ENCODE results near the gene DYRK2. TPM values are rescaled to one million over a fixed set of nuclear protein-coding genes. Genes with fewer than 3 reads are reported as not detected.
"Not testable (repeated sequence)": the region's sequence is repeated elsewhere in the genome, so short reads cannot be mapped to it uniquely, and the experiment has no call there.

The DYRK2 gene
- polyA plus RNA-seq, 3 donors from 2014 or later = 30.4 to 82.4 (median 45.1) TPM

DNA sequence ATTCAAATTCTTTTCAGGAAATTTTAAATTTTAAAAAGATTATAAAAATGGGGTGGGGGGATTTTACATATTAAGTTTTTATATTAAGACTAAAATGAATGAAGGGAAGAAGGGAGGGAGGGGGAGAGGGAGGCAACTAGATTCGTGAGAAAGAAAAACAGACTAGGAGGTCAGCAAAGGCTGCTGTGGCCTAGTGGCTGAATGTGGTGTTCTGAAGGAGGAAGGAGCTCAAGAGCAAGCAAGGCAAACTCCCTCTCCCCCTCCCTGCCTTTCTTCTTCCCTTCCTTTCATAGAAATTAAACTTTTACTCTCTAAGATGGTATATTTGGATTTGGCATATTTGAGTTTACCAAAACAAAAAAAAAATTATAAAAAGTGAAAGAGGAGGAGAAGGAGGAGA lies 18.1 kb downstream of the DYRK2 start:
- peaks cover 81 to 98% of the 10 kb centered on the region in 2 donors for H3K4me1 Mint-ChIP-seq

DNA sequence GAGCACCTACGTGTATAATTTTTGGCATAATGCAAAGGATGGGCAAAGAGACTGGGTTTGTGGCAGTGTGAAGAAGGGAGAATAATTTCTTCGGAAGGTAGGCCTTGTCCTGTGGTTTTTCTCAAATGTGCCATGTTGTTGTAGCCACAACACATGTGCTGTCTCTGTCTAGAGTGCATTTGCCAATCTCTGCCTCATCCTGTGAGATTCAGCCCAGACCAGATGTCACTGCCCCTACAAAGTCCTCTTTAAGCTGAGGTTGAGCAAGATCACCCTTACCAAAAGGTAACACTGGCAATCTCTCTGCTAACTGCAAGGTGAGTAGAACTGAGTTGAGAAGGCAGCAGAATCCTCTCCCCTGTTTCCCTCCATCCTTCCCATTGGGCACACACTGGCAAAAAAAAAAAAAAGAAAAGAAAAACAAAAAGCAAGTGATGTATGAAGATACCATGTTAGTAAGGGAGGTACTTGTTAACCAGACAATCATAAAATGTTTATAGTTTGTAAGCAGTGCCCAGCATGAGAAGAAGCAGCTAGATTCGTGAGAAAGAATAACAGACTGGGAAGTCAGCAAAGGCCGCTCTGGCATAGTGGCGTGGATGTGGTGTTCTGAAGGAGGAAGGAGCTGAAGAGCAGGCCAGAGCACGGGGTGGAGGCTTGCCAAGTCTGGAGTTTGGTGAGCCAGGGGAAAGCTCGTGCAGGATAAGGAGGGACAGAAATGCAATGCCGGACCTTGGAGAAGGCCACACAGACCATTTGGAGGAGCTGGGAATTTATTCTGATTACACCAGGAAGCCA lies 18.9 kb downstream of the DYRK2 start:
- H3K27me3 Mint-ChIP-seq (ENCODE audit: low read depth in 3 of 3) = no peaks in the 10 kb centered on the region
- H3K36me3 Mint-ChIP-seq = peaks cover 5 to 11% (median 10%) of the 10 kb centered on the region in 3 donors
- no peaks in the 10 kb centered on the region for H3K9me3 Mint-ChIP-seq
- DNase-seq = peak in 2 of 3 donors; percentile 19 to 20
- H3K4me3 Mint-ChIP-seq = peak overlapping the region; percentile 5 to 59 (median 25)
- peaks cover 78 to 96% of the 10 kb centered on the region in 2 donors for H3K4me1 Mint-ChIP-seq
- peak overlapping the region; percentile 58 to 89 (median 68) for H3K27ac Mint-ChIP-seq

More for the DNA sequence above, 18.1 kb downstream of the DYRK2 start:
- peak overlapping the region; percentile 58 to 93 (median 79) for H3K27ac Mint-ChIP-seq
- H3K9me3 Mint-ChIP-seq = no peaks in the 10 kb centered on the region
- H3K4me3 Mint-ChIP-seq = peak overlapping the region in 4 of 5 donors; percentile 5 to 59 (median 20)
- no peak for DNase-seq
- H3K27me3 Mint-ChIP-seq (ENCODE audit: low read depth in 3 of 3) = no peaks in the 10 kb centered on the region
- H3K36me3 Mint-ChIP-seq = peaks cover 0 to 7% (median 5%) of the 10 kb centered on the region in 3 donors

DNA sequence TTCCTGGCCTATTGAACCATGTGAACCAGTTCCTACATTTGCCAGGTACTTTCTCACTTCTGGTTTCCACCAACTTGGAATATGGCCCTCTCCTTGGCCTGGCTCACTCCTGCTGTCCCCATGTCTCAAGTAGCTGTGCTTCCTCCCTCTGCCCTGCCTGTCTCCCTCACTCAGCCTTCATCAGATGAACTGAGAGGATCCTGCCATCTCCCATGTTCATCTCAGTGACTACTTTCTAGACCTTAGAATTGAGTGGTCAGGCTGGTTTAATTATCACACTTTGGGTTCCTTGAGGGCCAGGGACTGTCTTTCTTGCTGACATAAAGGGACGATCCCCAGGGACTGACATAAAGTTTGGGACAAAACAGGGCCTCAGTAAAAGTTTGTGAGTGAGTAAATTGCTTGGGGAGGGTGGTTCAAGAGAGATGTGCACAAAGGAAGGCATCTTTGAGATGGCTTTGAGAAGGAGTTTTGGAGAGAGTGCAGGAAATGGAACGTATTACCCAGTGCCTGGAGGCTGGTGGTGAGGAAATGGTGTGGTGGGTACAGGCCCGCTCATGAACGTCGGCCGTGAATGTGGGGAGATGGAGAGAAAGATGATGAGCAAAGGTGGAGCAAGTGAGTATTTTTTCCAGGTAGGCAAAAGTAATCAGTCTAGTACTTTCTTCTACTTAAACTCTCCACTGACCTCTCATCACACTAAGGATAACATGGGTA lies 20.8 kb downstream of the DYRK2 start:
- Mint-ChIP-seq H3K9me3 (peaks cover 0 to 3% (median 0%) of the 10 kb centered on the region in 6 donors), H3K27me3 (ENCODE audit: low read depth in 3 of 3) (no peaks in the 10 kb centered on the region), H3K36me3 (peaks cover 11 to 24% (median 23%) of the 10 kb centered on the region in 3 donors), H3K27ac (peak overlapping the region; percentile 59 to 90 (median 76)), H3K4me3 (peak overlapping the region; percentile 36 to 59 (median 52)), H3K4me1 (peaks cover 67 to 92% of the 10 kb centered on the region in 2 donors)
- DNase-seq = peak in 2 of 3 donors; percentile 13 to 28

DNA sequence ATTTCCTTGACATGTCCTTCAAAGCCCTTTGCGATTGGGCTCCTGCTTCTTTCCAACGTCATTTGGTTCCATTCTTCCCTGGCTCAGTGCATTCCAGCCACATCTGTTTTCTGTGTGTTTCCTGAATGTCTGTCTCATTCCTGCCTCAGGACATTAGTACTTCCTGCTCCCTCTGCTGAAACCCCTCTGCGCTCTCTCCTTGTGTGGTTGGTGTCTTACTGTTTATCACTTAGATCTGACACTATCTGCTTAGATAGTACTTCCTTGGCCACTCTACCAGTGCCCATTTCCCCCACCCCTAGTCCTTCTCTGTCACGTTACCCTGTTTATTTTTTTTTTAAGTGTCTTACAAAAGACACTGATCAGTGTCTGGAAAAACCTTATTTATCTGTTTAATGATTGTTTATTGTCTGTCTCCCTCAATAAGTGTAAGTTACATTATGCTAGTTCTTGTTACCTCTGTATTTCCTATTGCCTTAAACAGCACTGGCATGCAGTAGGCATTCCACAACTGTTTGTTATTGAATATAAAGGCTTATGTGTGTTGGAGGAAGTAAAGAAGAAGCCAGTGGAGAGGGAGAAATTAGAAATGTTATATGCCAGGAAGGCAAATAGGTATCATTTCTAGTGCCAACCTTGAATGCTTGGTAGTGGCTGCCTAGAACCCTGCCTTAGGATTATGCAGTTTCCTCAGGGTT lies 21.5 kb downstream of the DYRK2 start:
- Mint-ChIP-seq H3K27ac (peak overlapping the region; percentile 59 to 90 (median 68)), H3K9me3 (peaks cover 0 to 4% (median 0%) of the 10 kb centered on the region in 6 donors), H3K4me1 (peaks cover 62 to 87% of the 10 kb centered on the region in 2 donors), H3K36me3 (peaks cover 12 to 29% (median 27%) of the 10 kb centered on the region in 3 donors), H3K4me3 (peak overlapping the region; percentile 29 to 59 (median 52)), H3K27me3 (ENCODE audit: low read depth in 3 of 3) (no peaks in the 10 kb centered on the region)
- DNase-seq = no peak

DNA sequence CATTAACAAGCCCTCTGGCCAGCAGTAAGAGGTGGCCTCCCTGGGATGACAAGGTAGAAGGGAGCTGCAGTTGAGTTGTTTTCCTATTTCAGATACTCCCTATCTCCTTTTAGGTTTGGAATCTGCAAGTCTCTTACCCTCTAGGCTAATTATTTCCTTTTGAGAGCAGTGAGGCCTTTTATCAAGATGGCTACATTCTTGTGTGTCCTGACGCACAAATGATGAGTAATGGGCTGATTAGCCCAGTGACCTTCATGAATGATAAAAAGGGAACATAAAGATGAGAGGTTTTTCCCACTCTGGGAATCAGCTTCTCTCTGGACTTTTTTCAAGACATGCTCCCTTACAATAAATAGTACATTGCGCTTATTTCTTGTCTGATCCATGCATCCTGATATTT lies 22.9 kb downstream of the DYRK2 start:
- Mint-ChIP-seq H3K36me3 (peaks cover 12 to 32% (median 30%) of the 10 kb centered on the region in 3 donors), H3K4me3 (no peak overlapping the region), H3K4me1 (peaks cover 59 to 86% of the 10 kb centered on the region in 2 donors), H3K27ac (peak overlapping the region in 2 of 6 donors; percentile 1 to 14), H3K27me3 (ENCODE audit: low read depth in 3 of 3) (no peaks in the 10 kb centered on the region), H3K9me3 (peaks cover 0 to 4% (median 0%) of the 10 kb centered on the region in 6 donors)
- DNase-seq = no peak

DNA sequence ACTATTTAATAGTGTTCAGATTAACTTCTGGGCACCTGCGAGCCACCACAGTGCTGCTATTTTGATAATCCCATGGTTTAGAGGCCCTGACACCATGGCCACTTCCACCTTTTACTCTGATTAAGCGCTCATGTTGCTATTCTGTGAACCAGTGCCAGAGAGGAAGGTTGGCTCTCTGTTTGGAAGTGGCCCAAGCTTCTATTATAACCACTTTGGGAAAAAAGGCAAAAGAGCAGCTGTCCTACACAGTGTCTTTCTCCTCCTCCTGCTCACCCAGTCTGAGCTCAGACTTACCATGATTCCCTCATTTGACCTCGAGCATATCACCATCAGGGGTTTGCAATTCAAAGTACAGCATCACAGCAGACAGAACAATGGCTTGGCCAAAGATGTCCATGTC lies 23.3 kb downstream of the DYRK2 start:
- Mint-ChIP-seq H3K4me1 (peaks cover 56 to 81% of the 10 kb centered on the region in 2 donors), H3K36me3 (peaks cover 12 to 32% (median 30%) of the 10 kb centered on the region in 3 donors), H3K27me3 (ENCODE audit: low read depth in 3 of 3) (no peaks in the 10 kb centered on the region), H3K4me3 (no peak overlapping the region), H3K27ac (peak overlapping the region in 2 of 6 donors; percentile 18 to 53), H3K9me3 (peaks cover 0 to 4% (median 0%) of the 10 kb centered on the region in 6 donors)
- no peak for DNase-seq

DNA sequence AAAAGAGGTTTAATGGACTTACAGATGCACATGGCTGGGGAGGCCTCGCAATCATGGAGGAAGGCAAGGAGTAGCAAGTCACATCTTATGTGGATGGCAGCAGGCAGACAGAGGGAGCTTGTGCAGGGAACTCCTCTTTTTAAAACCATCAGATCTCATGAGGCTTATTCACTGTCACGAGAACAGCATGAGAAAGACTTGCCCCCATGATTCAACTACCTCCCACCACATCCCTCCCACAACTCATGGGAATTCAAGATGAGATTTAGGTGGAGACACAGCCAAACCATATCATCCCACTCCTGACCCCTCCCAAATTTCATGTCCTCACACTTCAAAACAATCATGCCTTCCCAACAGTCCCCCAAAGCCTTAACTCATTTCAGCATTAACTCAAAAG lies 24.0 kb downstream of the DYRK2 start:
- H3K27ac Mint-ChIP-seq = peak overlapping the region in 3 of 6 donors; percentile 53 to 74 (median 66)
- not testable (repeated sequence) for H3K27me3 Mint-ChIP-seq (ENCODE audit: low read depth in 3 of 3); DNase-seq; H3K9me3 Mint-ChIP-seq; H3K4me3 Mint-ChIP-seq
- peaks cover 12 to 31% (median 29%) of the 10 kb centered on the region in 3 donors for H3K36me3 Mint-ChIP-seq
- peaks cover 50 to 75% of the 10 kb centered on the region in 2 donors for H3K4me1 Mint-ChIP-seq

DNA sequence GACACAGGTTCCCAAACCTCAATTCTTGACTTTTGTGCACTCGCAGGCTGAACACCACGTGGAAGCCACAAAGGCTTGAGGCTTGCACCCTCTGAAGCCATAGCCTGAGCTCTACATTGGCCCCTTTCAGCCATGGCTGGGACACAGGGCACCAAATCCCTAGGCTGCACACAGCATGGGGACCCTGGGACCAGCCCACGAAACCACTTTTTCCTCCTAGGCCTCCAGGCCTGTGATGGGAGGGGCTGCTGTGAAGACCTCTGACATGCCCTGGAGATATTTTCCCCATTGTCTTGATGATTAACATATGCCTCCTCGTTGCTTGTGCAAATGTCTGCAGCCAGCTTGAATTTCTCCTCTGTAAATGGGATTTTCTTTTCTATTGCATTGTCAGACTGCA lies 25.0 kb downstream of the DYRK2 start:
- H3K27ac Mint-ChIP-seq; H3K27me3 Mint-ChIP-seq (ENCODE audit: low read depth in 3 of 3); H3K9me3 Mint-ChIP-seq; H3K4me3 Mint-ChIP-seq; DNase-seq: not testable (repeated sequence)
- H3K4me1 Mint-ChIP-seq = peaks cover 49 to 71% of the 10 kb centered on the region in 2 donors
- peaks cover 12 to 28% (median 26%) of the 10 kb centered on the region in 3 donors for H3K36me3 Mint-ChIP-seq

DNA sequence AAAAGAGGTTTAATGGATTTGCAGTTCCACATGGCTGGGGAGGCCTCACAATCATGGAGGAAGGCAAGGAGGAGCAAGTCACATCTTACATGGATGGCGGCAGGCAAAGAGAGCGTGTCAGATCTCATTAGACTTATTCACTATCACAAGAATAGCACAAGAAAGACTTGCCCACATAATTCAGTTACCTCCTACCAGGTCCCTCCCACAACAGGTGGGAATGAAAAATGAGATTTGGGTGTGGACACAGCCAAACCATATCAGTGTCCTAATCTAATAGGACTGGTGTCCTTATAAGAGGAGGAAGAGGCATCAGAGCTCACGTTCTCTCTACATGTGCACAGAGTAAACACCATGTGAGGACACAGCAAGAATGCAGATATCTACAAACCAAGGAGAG lies 25.9 kb downstream of the DYRK2 start:
- no peak overlapping the region for H3K27ac Mint-ChIP-seq
- peaks cover 0 to 4% (median 0%) of the 10 kb centered on the region in 6 donors for H3K9me3 Mint-ChIP-seq
- H3K4me3 Mint-ChIP-seq = no peak overlapping the region
- no peaks in the 10 kb centered on the region for H3K27me3 Mint-ChIP-seq (ENCODE audit: low read depth in 3 of 3)
- DNase-seq = no peak
- peaks cover 18 to 34% (median 26%) of the 10 kb centered on the region in 3 donors for H3K36me3 Mint-ChIP-seq
- peaks cover 51 to 70% of the 10 kb centered on the region in 2 donors for H3K4me1 Mint-ChIP-seq

DNA sequence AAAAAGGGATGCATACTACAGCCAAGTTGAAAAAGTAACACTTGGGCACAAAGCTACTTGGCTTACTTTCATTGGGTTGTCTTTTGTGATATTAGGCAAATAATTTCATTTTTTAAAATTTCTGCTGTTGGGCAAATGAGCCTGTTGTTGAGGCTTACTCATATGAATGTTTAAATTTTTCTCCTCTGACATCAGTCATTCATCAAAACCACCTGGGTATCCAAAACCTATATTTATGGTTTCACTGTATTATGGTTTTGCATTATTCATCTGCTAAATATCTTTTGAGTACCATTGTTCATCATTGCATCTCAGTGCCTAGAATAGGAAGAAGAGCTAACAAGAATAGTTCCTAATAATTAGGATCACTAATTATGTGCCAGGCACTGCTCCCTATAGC lies 28.1 kb downstream of the DYRK2 start:
- Mint-ChIP-seq H3K27me3 (ENCODE audit: low read depth in 3 of 3) (no peaks in the 10 kb centered on the region), H3K4me1 (peaks cover 35 to 50% of the 10 kb centered on the region in 2 donors), H3K36me3 (peaks cover 25 to 43% (median 35%) of the 10 kb centered on the region in 3 donors), H3K9me3 (peaks cover 0 to 4% (median 0%) of the 10 kb centered on the region in 6 donors), H3K27ac (no peak overlapping the region), H3K4me3 (no peak overlapping the region)
- no peak for DNase-seq

DNA sequence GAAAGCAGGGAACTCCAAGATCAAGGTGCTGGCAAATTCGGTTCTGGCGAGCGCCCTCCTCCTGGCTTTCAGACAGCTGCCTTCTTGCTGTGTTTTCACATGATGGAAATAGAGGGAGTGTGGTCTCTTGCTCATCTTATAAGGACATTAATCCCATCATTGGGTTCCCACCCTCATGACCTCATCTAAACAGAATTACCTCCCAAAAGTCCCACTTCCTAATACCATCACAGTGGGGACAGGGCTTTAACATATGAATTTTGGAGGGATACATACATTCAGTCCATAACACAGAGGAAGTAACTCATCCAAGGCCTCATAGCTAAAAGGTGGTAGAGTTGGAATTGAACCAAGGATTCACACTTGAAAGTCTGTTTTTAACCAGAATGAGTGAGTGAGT lies 28.6 kb downstream of the DYRK2 start:
- peaks cover 28 to 47% (median 39%) of the 10 kb centered on the region in 3 donors for H3K36me3 Mint-ChIP-seq
- H3K9me3 Mint-ChIP-seq = peaks cover 0 to 4% (median 0%) of the 10 kb centered on the region in 6 donors
- H3K4me3 Mint-ChIP-seq = no peak overlapping the region
- DNase-seq = no peak
- no peaks in the 10 kb centered on the region for H3K27me3 Mint-ChIP-seq (ENCODE audit: low read depth in 3 of 3)
- H3K4me1 Mint-ChIP-seq = peaks cover 31 to 46% of the 10 kb centered on the region in 2 donors
- H3K27ac Mint-ChIP-seq = no peak overlapping the region

DNA sequence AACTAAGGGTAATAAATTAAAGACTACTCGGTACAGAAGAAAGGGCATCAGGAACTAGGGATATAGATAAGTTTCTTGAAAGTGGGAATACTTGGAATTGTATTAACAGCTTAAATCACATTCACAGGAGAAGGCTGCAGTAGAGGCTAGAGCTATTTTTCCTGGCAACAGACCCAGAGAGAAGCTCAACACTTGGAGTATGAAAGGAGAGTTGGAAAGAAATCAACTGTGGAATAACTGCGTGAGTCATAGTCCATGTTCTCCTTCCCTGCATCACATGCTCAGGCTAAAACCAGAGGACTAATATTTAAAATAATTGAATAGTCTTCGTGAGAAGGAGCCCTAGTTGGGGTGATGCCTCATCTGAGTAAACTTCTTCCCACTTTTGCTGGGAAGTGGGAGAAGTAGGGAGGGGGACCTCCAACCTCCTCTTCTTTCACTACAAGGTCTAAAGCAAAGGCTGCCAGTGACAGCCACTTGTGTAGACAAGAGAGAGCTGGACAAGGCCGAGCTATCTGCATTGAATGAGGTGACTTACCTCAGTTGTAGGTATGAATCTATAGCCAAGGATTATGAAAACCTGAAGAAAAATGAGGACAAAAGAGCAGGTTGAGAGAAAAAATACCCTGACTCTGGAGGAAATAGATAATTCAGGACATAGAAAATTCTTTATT lies 32.7 kb downstream of the DYRK2 start:
- DNase-seq = no peak
- no peak overlapping the region for H3K27ac Mint-ChIP-seq
- H3K36me3 Mint-ChIP-seq = peaks cover 24 to 29% (median 25%) of the 10 kb centered on the region in 3 donors
- H3K27me3 Mint-ChIP-seq (ENCODE audit: low read depth in 3 of 3) = no peaks in the 10 kb centered on the region
- peaks cover 15% of the 10 kb centered on the region in 2 donors for H3K4me1 Mint-ChIP-seq
- no peak overlapping the region for H3K4me3 Mint-ChIP-seq
- H3K9me3 Mint-ChIP-seq = no peaks in the 10 kb centered on the region
